GM19452 (cell line): ENCODE measurements around the gene GALNTL6.

ENCODE experiments used
- ATAC-seq: cut with Tn5 transposase; IDR thresholded peaks from one replicate; pipeline ENCODE4 v1.9.1; 2021; ENCODE audit not compliant: unreplicated experiment

The GALNTL6 gene

GRCh38 chr4:172650758-172651530, 837.7 kb downstream of the GALNTL6 start:
- no peak for ATAC-seq

- no peak for ATAC-seq
Observed at GRCh38 chr4:172651961-172652360, 838.8 kb downstream of the GALNTL6 start.

GRCh38 chr4:172652369-172652768, 839.2 kb downstream of the GALNTL6 start:
- no peak for ATAC-seq

DNA sequence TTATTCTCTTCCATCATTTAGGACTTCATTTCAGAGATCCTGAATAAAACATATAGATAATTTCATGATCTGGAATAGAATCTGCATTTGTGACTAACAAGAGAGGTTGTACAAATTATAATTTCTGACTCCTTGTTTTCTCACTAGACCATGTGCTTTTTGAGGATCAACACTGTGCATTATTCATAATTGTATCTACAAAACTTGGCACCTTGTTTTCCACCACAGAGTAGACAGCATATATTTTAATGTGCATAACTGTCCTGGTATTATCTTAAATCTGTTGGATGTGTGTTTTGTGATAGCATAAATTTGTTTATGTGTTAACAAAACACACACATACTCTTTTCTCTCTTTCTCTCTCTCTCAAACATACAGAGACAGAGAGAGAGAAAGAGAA, 840.5 kb downstream of the GALNTL6 start:
- no peak for ATAC-seq

- ATAC-seq = no peak
Observed at GRCh38 chr4:172654457-172654856, 841.3 kb downstream of the GALNTL6 start.

DNA sequence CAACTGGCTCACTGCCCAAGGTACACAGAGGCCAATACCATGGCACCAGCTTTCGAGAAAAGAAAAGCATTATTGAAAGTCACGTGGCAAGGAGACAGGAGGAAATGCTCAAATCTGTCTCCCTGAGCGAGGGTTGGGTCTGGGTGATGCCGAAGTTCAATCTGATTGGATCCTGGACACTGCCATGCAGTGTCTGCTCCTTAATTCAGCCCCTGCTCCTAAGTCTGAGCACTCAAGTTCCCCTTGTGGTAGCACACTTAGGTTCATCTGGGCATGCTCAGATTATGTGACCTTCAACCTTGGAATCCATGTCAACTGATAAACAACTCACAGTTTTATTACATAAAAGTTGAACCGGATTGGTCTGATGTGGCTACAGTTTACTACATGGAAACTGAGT, 842.9 kb downstream of the GALNTL6 start:
- no peak for ATAC-seq

- no peak for ATAC-seq
Observed at GRCh38 chr4:172657081-172657480, 843.9 kb downstream of the GALNTL6 start.

GRCh38 chr4:172660251-172660650, 847.0 kb downstream of the GALNTL6 start:
- no peak for ATAC-seq

GRCh38 chr4:172662113-172662512, 848.9 kb downstream of the GALNTL6 start:
- no peak for ATAC-seq

DNA sequence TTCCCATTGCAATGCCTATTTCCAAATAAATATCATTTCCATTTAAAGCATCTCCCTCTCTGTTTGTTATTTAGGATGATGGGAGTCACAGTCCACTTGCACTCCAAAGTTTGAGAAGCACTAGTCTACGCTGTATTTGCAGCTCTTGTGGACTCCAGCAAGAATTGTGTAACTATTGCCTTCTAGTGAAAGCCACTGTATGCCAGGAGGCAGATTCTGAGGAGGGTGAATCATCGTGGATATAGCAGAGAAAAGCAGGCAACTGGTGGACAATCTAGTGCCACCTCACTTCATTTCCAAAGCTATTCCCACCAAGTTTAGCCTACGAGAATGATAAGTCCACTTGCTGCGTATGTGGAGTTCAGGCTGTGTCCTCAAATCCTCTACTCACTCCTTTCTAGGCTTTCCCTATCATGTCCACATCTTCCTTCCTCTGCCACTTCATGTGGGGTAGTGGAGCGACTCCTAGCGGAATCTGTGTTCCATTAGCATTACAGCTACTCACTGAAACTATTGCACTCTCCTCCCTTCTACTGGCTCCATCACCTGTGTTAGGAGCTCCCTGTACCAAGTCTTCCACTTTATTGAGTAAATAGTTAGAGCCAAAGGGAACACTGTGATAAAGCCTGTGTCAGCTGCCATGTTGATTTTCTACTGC, 853.6 kb downstream of the GALNTL6 start:
- ATAC-seq = no peak

GRCh38 chr4:172674811-172675210, 861.6 kb downstream of the GALNTL6 start:
- no peak for ATAC-seq

- no peak for ATAC-seq
Observed at GRCh38 chr4:172675232-172675631, 862.0 kb downstream of the GALNTL6 start.

DNA sequence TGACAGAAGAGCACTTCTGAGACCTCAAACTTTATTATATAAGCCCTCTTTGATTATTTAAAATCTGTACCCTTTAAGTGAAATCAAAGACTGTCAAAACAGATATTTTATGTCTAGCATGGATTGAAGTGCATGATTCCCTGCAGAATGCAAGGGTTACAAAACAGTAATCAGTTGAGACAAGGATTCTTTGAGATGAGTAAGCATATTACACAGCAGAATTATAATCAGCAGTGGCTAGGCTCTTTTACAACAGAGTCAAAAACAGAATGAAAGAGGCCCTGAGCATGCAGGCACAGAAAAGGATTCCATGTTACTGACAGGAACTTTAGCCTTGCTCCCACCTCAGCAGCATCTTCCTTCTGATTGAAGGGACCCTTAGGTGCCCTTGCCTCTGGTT, 867.5 kb downstream of the GALNTL6 start:
- no peak for ATAC-seq

DNA sequence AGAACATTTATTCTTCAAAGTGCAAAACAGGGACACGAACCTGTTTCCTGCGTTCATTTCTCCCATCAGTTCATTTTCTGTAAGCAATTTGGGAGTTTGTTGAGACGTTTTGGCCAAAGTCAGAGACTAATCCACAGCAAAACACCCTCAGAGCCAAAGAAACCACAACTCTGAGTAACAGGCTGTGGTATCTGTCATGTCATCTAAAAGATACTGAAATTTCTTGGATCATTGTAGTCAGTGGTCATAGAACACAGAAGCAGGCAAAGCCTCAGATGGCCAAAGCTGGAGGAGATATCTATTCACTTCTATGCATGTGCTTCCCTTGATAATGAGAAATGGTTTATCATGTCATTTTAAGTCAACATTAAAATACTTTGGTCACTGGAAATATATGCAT, 869.8 kb downstream of the GALNTL6 start:
- no peak for ATAC-seq

- ATAC-seq = no peak
Observed at GRCh38 chr4:172686021-172686420, 872.8 kb downstream of the GALNTL6 start.

GRCh38 chr4:172688534-172688933, 875.3 kb downstream of the GALNTL6 start:
- ATAC-seq = no peak

- ATAC-seq = no peak
Observed at GRCh38 chr4:172691552-172691951, 878.3 kb downstream of the GALNTL6 start.

- ATAC-seq = no peak
Observed at GRCh38 chr4:172692701-172693100, 879.5 kb downstream of the GALNTL6 start.

- ATAC-seq = no peak
Observed at GRCh38 chr4:172698256-172698655, 885.1 kb downstream of the GALNTL6 start.

GRCh38 chr4:172705565-172705964, 892.4 kb downstream of the GALNTL6 start:
- no peak for ATAC-seq

- no peak for ATAC-seq
Observed at GRCh38 chr4:172706000-172706399, 892.8 kb downstream of the GALNTL6 start.

DNA sequence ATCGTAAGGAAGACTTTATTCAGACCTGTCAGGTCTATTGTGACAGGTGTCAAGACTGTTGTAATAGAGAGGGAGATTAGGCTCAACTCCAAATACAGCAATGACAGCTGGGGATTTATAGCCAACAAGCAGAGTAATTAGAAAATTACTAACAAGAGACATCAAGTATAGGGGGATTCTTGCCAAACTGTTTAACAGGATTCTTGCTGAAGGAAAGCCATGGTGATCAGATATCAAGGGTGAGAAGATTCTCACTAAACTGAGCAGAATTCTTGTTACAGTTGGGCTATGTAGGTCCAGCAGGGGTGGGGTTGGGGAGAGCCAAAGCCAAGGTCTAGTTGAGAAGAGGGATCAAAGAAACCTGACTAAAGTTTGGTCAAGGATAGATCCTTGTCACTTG, 894.4 kb downstream of the GALNTL6 start:
- ATAC-seq = no peak

- ATAC-seq = no peak
Observed at GRCh38 chr4:172708184-172708583, 895.0 kb downstream of the GALNTL6 start.
